ENCODE data around the gene FANK1.
"Not testable (repeated sequence)": the region's sequence is repeated elsewhere in the genome, so short reads cannot be mapped to it uniquely, and the experiment has no call there.

FANK1 gene

GRCh38 chr10:125866421-125867029 is 29.8 kb upstream of the FANK1 start:
- Histone ChIP-seq H3K9me3 (ENCODE audit: low read length) (no peaks in the 10 kb centered on the region), H3K4me1 (ENCODE audit: insufficient read depth, low read length) (no peaks in the 10 kb centered on the region), H3K36me3 (ENCODE audit: insufficient read depth, low read length) (peaks cover 13% of the 10 kb centered on the region), H3K9ac (ENCODE audit: low read length) (no peak overlapping the region), H3K27ac (ENCODE audit: low read depth, low read length) (no peak overlapping the region), H3K4me3 (ENCODE audit: low read depth in 1 of 2, low read length in 2 of 2) (no peak overlapping the region), H3K27me3 (ENCODE audit: control insufficient read depth in 1 of 2, insufficient read depth in 2 of 2, low read length in 2 of 2) (no peaks in the 10 kb centered on the region)

- Histone ChIP-seq H3K4me3 (ENCODE audit: low read depth in 1 of 2, low read length in 2 of 2) (no peak overlapping the region), H3K9me3 (ENCODE audit: low read length) (no peaks in the 10 kb centered on the region), H3K27ac (ENCODE audit: low read depth, low read length) (no peak overlapping the region), H3K36me3 (ENCODE audit: insufficient read depth, low read length) (peaks cover 13% of the 10 kb centered on the region), H3K4me1 (ENCODE audit: insufficient read depth, low read length) (no peaks in the 10 kb centered on the region), H3K27me3 (ENCODE audit: control insufficient read depth in 1 of 2, insufficient read depth in 2 of 2, low read length in 2 of 2) (no peaks in the 10 kb centered on the region), H3K9ac (ENCODE audit: low read length) (no peak overlapping the region)
Measured at GRCh38 chr10:125868372-125868975, 27.9 kb upstream of the FANK1 start.

GRCh38 chr10:125871338-125871737 is 25.0 kb upstream of the FANK1 start:
- no peak overlapping the region for H3K9ac ChIP-seq (ENCODE audit: low read length)
- no peaks in the 10 kb centered on the region for H3K27me3 ChIP-seq (ENCODE audit: control insufficient read depth in 1 of 2, insufficient read depth in 2 of 2, low read length in 2 of 2)
- H3K9me3 ChIP-seq (ENCODE audit: low read length), result no peaks in the 10 kb centered on the region
- peaks cover 6% of the 10 kb centered on the region for H3K36me3 ChIP-seq (ENCODE audit: insufficient read depth, low read length)
- H3K27ac ChIP-seq (ENCODE audit: low read depth, low read length), result no peak overlapping the region
- no peaks in the 10 kb centered on the region for H3K4me1 ChIP-seq (ENCODE audit: insufficient read depth, low read length)
- no peak overlapping the region for H3K4me3 ChIP-seq (ENCODE audit: low read depth in 1 of 2, low read length in 2 of 2)

GRCh38 chr10:125878957-125879835 is 17.2 kb upstream of the FANK1 start:
- H3K9ac ChIP-seq (ENCODE audit: low read length), result no peak overlapping the region

GRCh38 chr10:125880719-125881118 is 15.6 kb upstream of the FANK1 start:
- H3K4me3 ChIP-seq (ENCODE audit: low read depth in 1 of 2, low read length in 2 of 2), result no peak overlapping the region
- no peak overlapping the region for H3K9ac ChIP-seq (ENCODE audit: low read length)
- peaks cover 6% of the 10 kb centered on the region for H3K36me3 ChIP-seq (ENCODE audit: insufficient read depth, low read length)
- no peaks in the 10 kb centered on the region for H3K4me1 ChIP-seq (ENCODE audit: insufficient read depth, low read length)
- H3K27me3 ChIP-seq (ENCODE audit: control insufficient read depth in 1 of 2, insufficient read depth in 2 of 2, low read length in 2 of 2), result no peaks in the 10 kb centered on the region
- H3K27ac ChIP-seq (ENCODE audit: low read depth, low read length), result no peak overlapping the region
- no peaks in the 10 kb centered on the region for H3K9me3 ChIP-seq (ENCODE audit: low read length)

More at GRCh38 chr10:125878957-125879835, 17.2 kb upstream of the FANK1 start:
- Histone ChIP-seq H3K27ac (ENCODE audit: low read depth, low read length) (no peak overlapping the region), H3K4me3 (ENCODE audit: low read depth in 1 of 2, low read length in 2 of 2) (no peak overlapping the region), H3K9me3 (ENCODE audit: low read length) (no peaks in the 10 kb centered on the region), H3K36me3 (ENCODE audit: insufficient read depth, low read length) (peaks cover 6% of the 10 kb centered on the region), H3K4me1 (ENCODE audit: insufficient read depth, low read length) (no peaks in the 10 kb centered on the region), H3K27me3 (ENCODE audit: control insufficient read depth in 1 of 2, insufficient read depth in 2 of 2, low read length in 2 of 2) (no peaks in the 10 kb centered on the region)

GRCh38 chr10:125881192-125881591 is 15.2 kb upstream of the FANK1 start, which contains the start of gene DHX32:
Gene DHX32, minus strand, starts transcription at chr10:125881292. Its CDS starts 468 bp downstream, at chr10:125880824.
- Histone ChIP-seq H3K4me1 (ENCODE audit: insufficient read depth, low read length) (no peaks in the 10 kb centered on the region), H3K9ac (ENCODE audit: low read length) (no peak within 1 kb of the TSS), H3K27me3 (ENCODE audit: control insufficient read depth in 1 of 2, insufficient read depth in 2 of 2, low read length in 2 of 2) (no peaks in the 10 kb centered on the region), H3K4me3 (ENCODE audit: low read depth in 1 of 2, low read length in 2 of 2) (no peak within 1 kb of the TSS), H3K9me3 (ENCODE audit: low read length) (no peaks in the 10 kb centered on the region), H3K36me3 (ENCODE audit: insufficient read depth, low read length) (peaks cover 5% of the 10 kb centered on the region), H3K27ac (ENCODE audit: low read depth, low read length) (no peak within 1 kb of the TSS)

GRCh38 chr10:125882596-125882995 is 13.8 kb upstream of the FANK1 start:
- H3K9ac ChIP-seq (ENCODE audit: low read length), result no peak overlapping the region
- H3K4me3 ChIP-seq (ENCODE audit: low read depth in 1 of 2, low read length in 2 of 2), result no peak overlapping the region
- H3K36me3 ChIP-seq (ENCODE audit: insufficient read depth, low read length), result no peaks in the 10 kb centered on the region
- H3K27ac ChIP-seq (ENCODE audit: low read depth, low read length), result no peak overlapping the region
- H3K4me1 ChIP-seq (ENCODE audit: insufficient read depth, low read length), result no peaks in the 10 kb centered on the region
- no peaks in the 10 kb centered on the region for H3K9me3 ChIP-seq (ENCODE audit: low read length)
- H3K27me3 ChIP-seq (ENCODE audit: control insufficient read depth in 1 of 2, insufficient read depth in 2 of 2, low read length in 2 of 2), result no peaks in the 10 kb centered on the region

- Histone ChIP-seq H3K27ac (ENCODE audit: low read depth, low read length) (no peak overlapping the region), H3K9ac (ENCODE audit: low read length) (no peak overlapping the region), H3K27me3 (ENCODE audit: control insufficient read depth in 1 of 2, insufficient read depth in 2 of 2, low read length in 2 of 2) (no peaks in the 10 kb centered on the region), H3K4me3 (ENCODE audit: low read depth in 1 of 2, low read length in 2 of 2) (no peak overlapping the region), H3K9me3 (ENCODE audit: low read length) (no peaks in the 10 kb centered on the region), H3K4me1 (ENCODE audit: insufficient read depth, low read length) (no peaks in the 10 kb centered on the region), H3K36me3 (ENCODE audit: insufficient read depth, low read length) (no peaks in the 10 kb centered on the region)
Measured at GRCh38 chr10:125883211-125883610, 13.2 kb upstream of the FANK1 start.

GRCh38 chr10:125886914-125887512 is 9.4 kb upstream of the FANK1 start:
- H3K4me1 ChIP-seq (ENCODE audit: insufficient read depth, low read length), result no peaks in the 10 kb centered on the region
- H3K9me3 ChIP-seq (ENCODE audit: low read length), result no peaks in the 10 kb centered on the region
- H3K4me3 ChIP-seq (ENCODE audit: low read depth in 1 of 2, low read length in 2 of 2), result no peak overlapping the region
- no peaks in the 10 kb centered on the region for H3K36me3 ChIP-seq (ENCODE audit: insufficient read depth, low read length)
- no peak overlapping the region for H3K27ac ChIP-seq (ENCODE audit: low read depth, low read length)
- H3K27me3 ChIP-seq (ENCODE audit: control insufficient read depth in 1 of 2, insufficient read depth in 2 of 2, low read length in 2 of 2), result no peaks in the 10 kb centered on the region
- no peak overlapping the region for H3K9ac ChIP-seq (ENCODE audit: low read length)

- H3K9me3 ChIP-seq (ENCODE audit: low read length); H3K9ac ChIP-seq (ENCODE audit: low read length): not testable (repeated sequence)
Measured at GRCh38 chr10:125889441-125889840, 6.9 kb upstream of the FANK1 start.

GRCh38 chr10:125892402-125892801 is 4.0 kb upstream of the FANK1 start:
- H3K9me3 ChIP-seq (ENCODE audit: low read length); H3K4me3 ChIP-seq (ENCODE audit: low read depth in 1 of 2, low read length in 2 of 2); H3K36me3 ChIP-seq (ENCODE audit: insufficient read depth, low read length); H3K27ac ChIP-seq (ENCODE audit: low read depth, low read length); H3K9ac ChIP-seq (ENCODE audit: low read length); H3K27me3 ChIP-seq (ENCODE audit: control insufficient read depth in 1 of 2, insufficient read depth in 2 of 2, low read length in 2 of 2); H3K4me1 ChIP-seq (ENCODE audit: insufficient read depth, low read length): not testable (repeated sequence)

More at GRCh38 chr10:125889441-125889840, 6.9 kb upstream of the FANK1 start:
- not testable (repeated sequence) for H3K27me3 ChIP-seq (ENCODE audit: control insufficient read depth in 1 of 2, insufficient read depth in 2 of 2, low read length in 2 of 2); H3K4me1 ChIP-seq (ENCODE audit: insufficient read depth, low read length); H3K4me3 ChIP-seq (ENCODE audit: low read depth in 1 of 2, low read length in 2 of 2); H3K36me3 ChIP-seq (ENCODE audit: insufficient read depth, low read length); H3K27ac ChIP-seq (ENCODE audit: low read depth, low read length)
